ENCODE measurements around the gene FXYD5.
A peak's percentile ranks its signal among the peaks of the same experiment; 100 is the strongest.

The FXYD5 gene
- 195 to 207 reads per million in 2 donors for total RNA-seq

- peak; percentile 36 to 84 (median 58) for DNase-seq
These were observed at the start of gene FXYD5 for GRCh38 chr19:35154525-35155406. TSS of gene FXYD5 (plus strand) at chr19:35154735. CDS start at chr19:35155551, 816 bp downstream.

- no peak for DNase-seq
These were observed 49.5 kb upstream of the FXYD5 start for GRCh38 chr19:35105047-35105410.

- DNase-seq: peak in 1 of 5 experiments; percentile 44
These were observed 48.9 kb upstream of the FXYD5 start for GRCh38 chr19:35105411-35106290.

- DNase-seq: no peak
These were observed 48.3 kb upstream of the FXYD5 start for GRCh38 chr19:35106291-35106583.

GRCh38 chr19:35106898-35107541 lies 47.5 kb upstream of the FXYD5 start:
- DNase-seq: no peak

GRCh38 chr19:35107545-35107944 lies 47.0 kb upstream of the FXYD5 start:
- DNase-seq: no peak

- no peak for DNase-seq
These were observed 45.8 kb upstream of the FXYD5 start for GRCh38 chr19:35108730-35109129.

- no peak for DNase-seq
These were observed 45.0 kb upstream of the FXYD5 start for GRCh38 chr19:35109395-35110112.

GRCh38 chr19:35110974-35111373 lies 43.6 kb upstream of the FXYD5 start:
- no peak for DNase-seq

GRCh38 chr19:35112995-35113688 lies 41.4 kb upstream of the FXYD5 start:
- no peak for DNase-seq

- DNase-seq: peak; percentile 34 to 58 (median 49)
These were observed 40.0 kb upstream of the FXYD5 start for GRCh38 chr19:35114353-35115176.

- no peak for DNase-seq
These were observed 39.2 kb upstream of the FXYD5 start, which contains the start of gene FXYD3 for GRCh38 chr19:35115177-35115951. TSS of gene FXYD3 (plus strand) at chr19:35115823. CDS start at chr19:35119377, 3,554 bp downstream.

- DNase-seq: no peak
These were observed 38.3 kb upstream of the FXYD5 start for GRCh38 chr19:35116072-35116801.

GRCh38 chr19:35117116-35117515 lies 37.4 kb upstream of the FXYD5 start:
- DNase-seq: no peak

GRCh38 chr19:35117799-35118198 lies 36.7 kb upstream of the FXYD5 start:
- no peak for DNase-seq

GRCh38 chr19:35118268-35119020 lies 36.1 kb upstream of the FXYD5 start:
- no peak for DNase-seq

GRCh38 chr19:35119091-35119490 lies 35.4 kb upstream of the FXYD5 start:
- no peak for DNase-seq

GRCh38 chr19:35119578-35120155 lies 34.9 kb upstream of the FXYD5 start:
- no peak for DNase-seq
